Measurements from ENCODE around the gene MAP3K4. TPM values are rescaled to one million over a fixed set of nuclear protein-coding genes. Genes with fewer than 3 reads are reported as not detected.
A peak's percentile ranks its signal among the peaks of the same experiment; 100 is the strongest.

Gene MAP3K4
- total RNA-seq, 1 experiment from 2014 or later, result 54.3 TPM

DNA sequence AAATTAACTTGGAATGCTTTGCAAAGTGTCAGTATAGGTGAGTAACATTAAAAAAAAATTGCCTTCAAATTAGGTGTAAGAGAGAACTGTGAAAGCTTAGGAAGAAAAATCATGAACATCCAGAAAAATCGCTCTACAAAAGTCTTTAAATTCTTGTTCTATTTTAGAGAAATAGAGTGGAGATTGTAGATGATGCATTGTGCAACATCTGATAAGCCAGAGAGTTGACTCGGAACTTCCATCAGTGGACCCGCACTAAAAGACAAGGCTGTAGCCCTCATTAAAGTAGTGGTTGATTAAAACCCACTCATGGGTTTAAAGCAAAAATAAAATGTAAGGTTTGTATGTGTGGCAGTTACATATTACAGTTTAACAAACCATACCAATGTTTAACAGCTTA is 35.8 kb downstream of the MAP3K4 start:
- H3K4me3 Mint-ChIP-seq, result no peak overlapping the region
- no peaks in the 10 kb centered on the region for H3K4me1 ChIP-seq (ENCODE audit: insufficient read depth, low read length)

More for the DNA sequence above, 35.8 kb downstream of the MAP3K4 start:
- Histone ChIP-seq H4K91ac (ENCODE audit: insufficient read length, low read depth, low read length) (no peak overlapping the region), H2BK20ac (ENCODE audit: low read depth, low read length, poor library complexity, severe bottlenecking) (no peak overlapping the region), H2AK5ac (ENCODE audit: insufficient read length, low read length) (no peak overlapping the region), H4K8ac (replicated peaks; ENCODE audit: insufficient read length, low read depth, low read length) (no peak overlapping the region), H2BK12ac (ENCODE audit: insufficient read length, low read depth, low read length) (no peak overlapping the region), H3K27ac (ENCODE audit: insufficient read length, low read depth, low read length) (no peak overlapping the region), H4K5ac (ENCODE audit: insufficient read length, low read depth, low read length) (no peak overlapping the region), H3K18ac (ENCODE audit: insufficient read length, low read depth, low read length) (no peak overlapping the region), H3K14ac (ENCODE audit: insufficient read depth, low read length) (no peak overlapping the region), H2BK5ac (ENCODE audit: insufficient read length, low read length) (no peak overlapping the region), H2BK15ac (ENCODE audit: low read depth, low read length) (no peak overlapping the region), H3T11ph (ENCODE audit: low read length) (no peak overlapping the region), H2AFZ (ENCODE audit: low read length) (no peak overlapping the region), H3K4me2 (ENCODE audit: insufficient read depth, insufficient read length, low read length) (no peak overlapping the region), H3K4ac (ENCODE audit: low read depth, low read length) (no peak overlapping the region), H3K79me2 (ENCODE audit: insufficient read depth, low read length) (peaks cover under 1% of the 10 kb centered on the region; the same call in 1 of the 2 replicates), H3K79me1 (ENCODE audit: insufficient read depth, low read depth, low read length, poor library complexity, severe bottlenecking) (no peaks in the 10 kb centered on the region), H3K23me2 (ENCODE audit: insufficient read length, low read depth, low read length, poor library complexity, severe bottlenecking) (no peaks in the 10 kb centered on the region), H4K20me1 (ENCODE audit: control insufficient read depth, insufficient read depth, insufficient read length) (no peaks in the 10 kb centered on the region), H3K23ac (ENCODE audit: insufficient read length, low read depth, low read length) (no peak overlapping the region), H3K9me3 (ENCODE audit: control insufficient read depth, low read depth, low read length) (no peaks in the 10 kb centered on the region), H3K27me3 (ENCODE audit: insufficient read depth, low read length) (no peaks in the 10 kb centered on the region), H2BK120ac (ENCODE audit: low read depth, low read length, poor library complexity, severe bottlenecking) (no peak overlapping the region), H3K9ac (ENCODE audit: extremely low read depth, insufficient read length, low read length) (no peak overlapping the region), H3K56ac (ENCODE audit: insufficient read length, low read depth, low read length) (no peak overlapping the region)
- peaks cover 0 to 5% (median 0%) of the 10 kb centered on the region in 3 experiments; a peak in 2 of 7 replicates for H3K36me3 Mint-ChIP-seq (ENCODE audit: insufficient read depth in 1 of 3, low read depth in 3 of 3)
- H3K27ac Mint-ChIP-seq, result peak overlapping the region in 1 of 3 experiments; percentile 16; a peak in 1 of 7 replicates
- no CpG with 5 or more reads among the region's 3 CpGs for WGBS (ENCODE audit: extremely low coverage, insufficient read length, low lambda C conversion rate)
- no peaks in the 10 kb centered on the region for H3K9me3 Mint-ChIP-seq
- H3K27me3 Mint-ChIP-seq (ENCODE audit: low read depth), result no peaks in the 10 kb centered on the region
- TF ChIP-seq, protein P1, sequence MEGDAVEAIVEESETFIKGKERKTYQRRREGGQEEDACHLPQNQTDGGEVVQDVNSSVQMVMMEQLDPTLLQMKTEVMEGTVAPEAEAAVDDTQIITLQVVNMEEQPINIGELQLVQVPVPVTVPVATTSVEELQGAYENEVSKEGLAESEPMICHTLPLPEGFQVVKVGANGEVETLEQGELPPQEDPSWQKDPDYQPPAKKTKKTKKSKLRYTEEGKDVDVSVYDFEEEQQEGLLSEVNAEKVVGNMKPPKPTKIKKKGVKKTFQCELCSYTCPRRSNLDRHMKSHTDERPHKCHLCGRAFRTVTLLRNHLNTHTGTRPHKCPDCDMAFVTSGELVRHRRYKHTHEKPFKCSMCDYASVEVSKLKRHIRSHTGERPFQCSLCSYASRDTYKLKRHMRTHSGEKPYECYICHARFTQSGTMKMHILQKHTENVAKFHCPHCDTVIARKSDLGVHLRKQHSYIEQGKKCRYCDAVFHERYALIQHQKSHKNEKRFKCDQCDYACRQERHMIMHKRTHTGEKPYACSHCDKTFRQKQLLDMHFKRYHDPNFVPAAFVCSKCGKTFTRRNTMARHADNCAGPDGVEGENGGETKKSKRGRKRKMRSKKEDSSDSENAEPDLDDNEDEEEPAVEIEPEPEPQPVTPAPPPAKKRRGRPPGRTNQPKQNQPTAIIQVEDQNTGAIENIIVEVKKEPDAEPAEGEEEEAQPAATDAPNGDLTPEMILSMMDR (conservative IDR thresholded peaks at IDR 0.05), result no peak
- H3K4me1 Mint-ChIP-seq, result peaks cover 24 to 25% of the 10 kb centered on the region in 2 experiments
- no peak for DNase-seq
